Activated CD4-positive, alpha-beta T cell treated with anti-CD3 and anti-CD28 coated beads for 48 hours (primary cell): ENCODE measurements around the gene LILRA2.
"Not testable (repeated sequence)": the region's sequence is repeated elsewhere in the genome, so short reads cannot be mapped to it uniquely, and the experiment has no call there.

Source experiments
- DNase-seq: peaks from one replicate; pipeline ENCODE4 v3.0.0-alpha.2; 2020

Gene LILRA2

GRCh38 chr19:54571715-54572615 lies 1.6 kb upstream of the LILRA2 start:
- not testable (repeated sequence) for DNase-seq

DNA sequence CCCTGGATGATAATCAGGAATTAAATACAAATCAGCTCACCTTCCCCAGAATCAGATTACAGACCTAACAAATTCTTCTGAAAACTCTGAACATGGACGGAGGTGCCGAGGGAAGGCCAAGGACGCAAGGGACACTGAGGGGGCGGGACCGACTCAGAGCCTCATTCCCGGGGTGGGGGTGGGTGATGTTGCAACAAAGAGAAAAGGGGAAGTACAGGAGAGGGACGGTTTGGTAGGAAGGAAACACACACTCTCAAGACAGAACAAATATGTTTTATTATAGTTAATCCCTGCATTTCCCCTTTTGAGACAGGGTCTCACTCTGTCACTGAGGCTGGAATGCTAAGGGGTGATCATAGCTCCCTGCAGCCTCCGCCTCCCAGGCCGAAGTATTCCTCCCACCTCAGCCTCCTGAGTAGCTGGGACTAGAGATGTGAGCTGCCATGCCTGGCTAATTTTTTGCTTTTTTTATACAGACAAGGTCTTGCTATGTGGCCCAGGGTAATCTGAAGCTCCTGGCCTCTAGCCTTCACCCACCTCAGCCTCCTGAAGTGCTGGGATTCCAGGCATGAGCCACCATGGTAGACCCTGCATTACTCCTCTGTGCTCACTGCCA lies 786 bp upstream of the LILRA2 start:
- DNase-seq, result no peak

DNA sequence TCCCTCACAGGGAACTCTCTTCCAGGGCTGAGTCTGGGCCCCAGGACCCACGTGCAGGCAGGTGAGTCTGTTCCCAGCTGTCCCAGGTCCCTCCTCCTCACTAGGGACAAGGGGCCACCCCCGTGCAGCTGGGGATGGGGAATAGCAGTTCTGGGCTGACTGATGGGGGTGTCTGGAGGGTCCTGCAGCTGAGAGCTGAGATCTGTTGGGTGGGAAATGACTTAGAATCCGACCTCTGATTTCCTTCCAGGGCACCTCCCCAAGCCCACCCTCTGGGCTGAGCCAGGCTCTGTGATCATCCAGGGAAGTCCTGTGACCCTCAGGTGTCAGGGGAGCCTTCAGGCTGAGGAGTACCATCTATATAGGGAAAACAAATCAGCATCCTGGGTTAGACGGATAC lies 461 bp downstream of the LILRA2 start:
- no peak for DNase-seq

DNA sequence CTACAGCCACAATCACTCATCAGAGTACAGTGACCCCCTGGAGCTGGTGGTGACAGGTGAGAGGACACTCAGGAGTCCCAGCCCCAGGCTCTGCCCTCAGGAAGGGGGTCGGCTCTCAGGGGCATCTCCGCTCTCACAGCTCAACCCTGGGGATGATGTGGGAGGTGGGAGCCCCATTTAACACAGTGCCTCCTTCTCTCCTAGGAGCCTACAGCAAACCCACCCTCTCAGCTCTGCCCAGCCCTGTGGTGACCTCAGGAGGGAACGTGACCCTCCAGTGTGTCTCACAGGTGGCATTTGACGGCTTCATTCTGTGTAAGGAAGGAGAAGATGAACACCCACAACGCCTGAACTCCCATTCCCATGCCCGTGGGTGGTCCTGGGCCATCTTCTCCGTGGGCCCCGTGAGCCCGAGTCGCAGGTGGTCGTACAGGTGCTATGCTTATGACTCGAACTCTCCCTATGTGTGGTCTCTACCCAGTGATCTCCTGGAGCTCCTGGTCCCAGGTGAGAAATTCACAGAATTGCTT lies 1.0 kb downstream of the LILRA2 start:
- no peak for DNase-seq

DNA sequence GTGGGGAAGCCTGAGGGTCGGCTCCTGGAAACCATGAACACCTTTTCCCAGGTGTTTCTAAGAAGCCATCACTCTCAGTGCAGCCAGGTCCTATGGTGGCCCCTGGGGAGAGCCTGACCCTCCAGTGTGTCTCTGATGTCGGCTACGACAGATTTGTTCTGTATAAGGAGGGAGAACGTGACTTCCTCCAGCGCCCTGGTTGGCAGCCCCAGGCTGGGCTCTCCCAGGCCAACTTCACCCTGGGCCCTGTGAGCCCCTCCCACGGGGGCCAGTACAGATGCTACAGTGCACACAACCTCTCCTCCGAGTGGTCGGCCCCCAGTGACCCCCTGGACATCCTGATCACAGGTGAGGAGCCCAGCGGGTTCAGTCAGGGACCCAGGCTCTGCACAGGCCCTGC lies 1.6 kb downstream of the LILRA2 start:
- DNase-seq, result not testable (repeated sequence)

DNA sequence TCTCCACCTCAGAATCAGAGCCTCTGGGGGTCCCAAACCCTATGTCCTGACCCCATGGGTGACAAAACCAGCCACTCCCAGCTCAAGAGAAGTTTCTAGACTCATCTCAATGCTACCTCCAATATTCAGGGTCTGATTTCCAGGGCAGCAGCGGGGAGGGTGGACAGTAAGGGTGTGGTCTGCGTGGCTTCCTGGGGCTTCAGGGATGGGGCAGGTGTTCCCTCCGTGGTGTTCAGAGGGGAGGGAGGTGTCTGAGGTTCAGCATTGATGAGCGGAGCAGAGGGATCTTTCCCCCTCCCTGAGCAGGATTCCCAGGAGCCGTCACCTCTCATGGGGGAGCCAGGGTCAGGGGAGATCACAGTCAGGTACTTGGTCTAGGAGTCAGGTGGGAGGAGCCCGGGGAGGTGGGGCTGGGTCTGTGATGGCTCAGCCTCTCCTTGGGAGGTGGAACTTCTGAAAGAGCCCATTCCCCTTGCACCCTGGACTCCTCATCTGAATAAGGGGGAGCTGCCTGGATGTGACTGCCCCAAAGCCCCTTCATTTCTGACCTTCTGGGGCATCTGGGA lies 2.9 kb downstream of the LILRA2 start:
- no peak for DNase-seq

DNA sequence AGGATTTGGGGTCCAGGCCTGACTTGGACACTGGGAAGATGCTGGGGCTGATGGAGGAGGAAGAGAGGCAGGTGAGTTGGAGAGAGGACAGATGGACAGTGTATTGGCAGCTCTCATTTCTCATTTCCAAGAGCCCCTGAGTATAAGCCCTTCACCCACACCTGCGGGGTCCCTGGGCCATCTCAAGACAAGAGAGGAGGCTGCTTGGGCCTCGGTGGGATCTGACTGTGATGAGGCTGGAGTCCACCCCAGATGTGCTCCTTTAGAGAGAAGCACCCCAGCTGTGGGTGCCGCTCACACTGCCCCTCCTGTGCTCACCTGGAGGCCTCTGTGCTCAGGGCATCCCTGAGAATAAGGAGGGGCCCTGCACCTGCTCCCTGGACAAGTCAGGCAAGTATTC lies 3.7 kb downstream of the LILRA2 start:
- DNase-seq, result no peak

DNA sequence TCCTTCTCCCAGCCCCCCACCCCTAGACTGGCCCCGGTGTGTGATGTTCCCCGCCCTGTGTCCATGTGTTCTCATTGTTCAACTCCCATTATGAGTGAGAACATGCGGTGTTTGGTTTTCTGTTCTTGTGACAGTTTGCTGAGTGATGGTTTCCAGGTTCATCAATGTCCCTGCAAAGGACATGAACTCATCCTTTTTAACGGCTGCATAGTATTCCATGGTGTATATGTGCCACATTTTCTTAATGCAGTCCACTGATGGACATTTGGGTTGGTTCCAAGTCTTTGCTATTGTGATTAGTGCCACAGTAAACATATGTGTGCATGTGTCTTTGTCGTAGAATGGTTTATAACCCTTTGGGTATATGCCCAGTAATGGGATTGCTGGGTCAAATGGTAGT lies 4.7 kb downstream of the LILRA2 start:
- DNase-seq, result not testable (repeated sequence)

- no peak for DNase-seq
These were observed 12.8 kb downstream of the LILRA2 start for GRCh38 chr19:54586397-54586796.

DNA sequence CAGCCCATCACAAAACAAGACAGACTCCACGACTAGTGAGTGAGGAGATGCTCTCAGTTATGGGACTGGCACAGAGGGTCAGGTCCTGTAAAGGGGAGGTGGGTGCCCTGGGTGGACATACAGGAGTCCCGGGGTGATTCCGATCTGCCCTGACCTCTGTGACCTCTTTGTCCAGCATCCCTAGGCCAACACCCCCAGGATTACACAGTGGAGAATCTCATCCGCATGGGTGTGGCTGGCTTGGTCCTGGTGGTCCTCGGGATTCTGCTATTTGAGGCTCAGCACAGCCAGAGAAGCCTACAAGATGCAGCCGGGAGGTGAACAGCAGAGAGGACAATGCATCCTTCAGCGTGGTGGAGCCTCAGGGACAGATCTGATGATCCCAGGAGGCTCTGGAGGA lies 13.4 kb downstream of the LILRA2 start:
- no peak for DNase-seq

- DNase-seq, result not testable (repeated sequence)
These were observed 19.9 kb downstream of the LILRA2 start, which contains the start of gene LILRA1 for GRCh38 chr19:54593445-54593844. Gene LILRA1 (plus strand): TSS chr19:54593632. CDS start chr19:54594245, 613 bp downstream.

GRCh38 chr19:54593931-54594626 lies 20.5 kb downstream of the LILRA2 start:
- not testable (repeated sequence) for DNase-seq

- DNase-seq, result no peak
These were observed 21.1 kb downstream of the LILRA2 start for GRCh38 chr19:54594737-54595136.

GRCh38 chr19:54595680-54596436 lies 22.3 kb downstream of the LILRA2 start:
- not testable (repeated sequence) for DNase-seq

DNA sequence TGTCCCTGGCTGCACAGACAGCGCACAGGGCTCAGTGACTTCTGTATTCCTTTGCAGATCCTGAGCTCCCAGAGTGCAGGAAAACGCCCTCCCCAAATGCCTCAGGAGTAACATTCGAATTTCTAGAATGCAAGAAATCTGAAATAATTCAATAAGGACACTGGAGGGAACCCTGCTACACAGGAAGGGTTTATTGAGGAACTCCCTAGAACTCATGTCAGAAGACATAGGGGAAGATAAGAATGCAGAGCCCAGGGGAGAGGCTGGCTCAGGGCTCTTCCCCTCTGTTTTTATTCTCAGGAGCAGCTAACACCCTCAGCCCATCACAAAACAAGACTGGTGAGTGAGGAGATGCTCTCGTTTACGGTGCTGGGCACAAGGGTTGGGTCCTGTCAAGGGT lies 26.6 kb downstream of the LILRA2 start:
- DNase-seq, result no peak

- DNase-seq, result no peak
These were observed 32.6 kb downstream of the LILRA2 start for GRCh38 chr19:54606230-54606629.

- DNase-seq, result peak; percentile 8
These were observed 33.5 kb downstream of the LILRA2 start for GRCh38 chr19:54606891-54607784.

GRCh38 chr19:54607785-54608150 lies 34.2 kb downstream of the LILRA2 start:
- no peak for DNase-seq

DNA sequence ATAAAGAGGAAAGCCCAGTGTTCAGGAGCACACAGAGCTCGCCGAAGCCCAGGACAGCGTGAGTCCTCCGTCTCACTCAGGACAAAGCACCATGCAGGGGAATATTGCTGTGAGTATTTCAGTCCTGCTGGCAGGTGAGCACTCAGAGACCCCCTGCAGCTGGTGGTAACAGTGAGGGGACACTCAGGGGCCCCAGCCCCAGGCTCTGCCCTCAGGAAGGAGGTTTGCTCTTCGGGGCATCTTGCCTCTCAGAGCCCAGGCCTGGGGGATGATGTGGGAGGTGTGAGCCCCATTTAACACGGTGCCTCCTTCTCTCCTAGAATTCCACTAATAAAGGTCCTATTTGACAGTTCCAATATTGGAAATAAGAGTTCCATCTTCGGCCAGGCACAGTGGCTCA lies 34.6 kb downstream of the LILRA2 start:
- no peak for DNase-seq

DNA sequence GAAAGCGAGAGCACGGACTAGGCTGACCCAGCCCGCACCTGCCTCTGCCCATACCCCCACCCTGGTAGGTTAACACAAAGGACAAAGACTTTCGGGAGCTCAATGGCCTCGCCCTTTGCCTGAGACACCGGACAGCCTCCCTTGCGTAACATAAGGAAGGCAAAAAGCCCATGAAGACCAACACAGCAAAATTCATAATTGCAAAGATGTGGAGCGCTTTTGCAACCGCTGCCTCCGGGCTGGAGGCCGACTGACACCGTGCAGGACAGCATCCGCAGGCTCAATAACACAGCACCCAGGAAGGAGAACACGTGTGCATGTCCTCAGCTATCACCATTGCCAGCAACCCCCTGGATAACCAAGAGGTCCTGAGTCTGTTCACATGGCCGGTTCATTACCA lies 35.2 kb downstream of the LILRA2 start:
- DNase-seq, result no peak

DNA sequence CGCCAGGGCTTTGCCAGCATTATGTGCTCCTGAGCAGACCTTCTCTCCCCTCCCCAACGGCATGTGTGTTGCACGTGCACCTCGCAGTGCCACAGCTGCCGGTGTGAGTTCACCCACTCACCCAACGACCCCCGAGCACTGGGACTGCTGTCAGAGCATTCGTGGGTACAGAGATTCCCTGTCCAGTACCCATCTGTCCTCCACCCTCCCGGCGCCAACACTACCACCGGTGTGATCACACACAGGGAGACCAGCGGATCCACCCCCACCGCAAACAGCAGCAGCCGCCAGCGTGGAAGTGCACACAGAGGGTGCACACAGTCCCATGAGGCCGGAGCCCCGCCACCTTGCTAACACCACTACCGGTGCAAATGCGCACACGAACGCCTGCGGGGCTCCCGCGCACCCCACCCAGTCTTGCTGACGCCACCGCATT lies 35.8 kb downstream of the LILRA2 start:
- no peak for DNase-seq
